Astrocyte of the cerebellum (primary cell): ENCODE data around the gene MSMO1.
A peak's percentile ranks its signal among the peaks of the same experiment; 100 is the strongest.

Source experiments
- DNase-seq: peaks from one replicate; pipeline ENCODE4 v3.0.0-alpha.2; 2011; ENCODE audit warnings: low read depth
- H3K4me3 ChIP-seq: 2 replicates; pipeline ENCODE4 v1.5.1; 2011; ENCODE audit warnings: mild to moderate bottlenecking, low read depth, low read length, moderate library complexity
- CTCF ChIP-seq: IDR thresholded peaks from 2 replicates; pipeline ENCODE4 v1.5.1; 2012; ENCODE audit warnings: low read length, low read depth, moderate library complexity, mild to moderate bottlenecking; ENCODE audit errors: missing control alignments
- in situ Hi-C: cut with HindIII; loops from 2 replicates; pipeline ENCODE4 v1.10.0; 2017; ENCODE audit warnings: low sequenced_read_pairs

Gene MSMO1

GRCh38 chr4:165383591-165384073 lies 56.2 kb downstream of the MSMO1 start:
- H3K4me3 ChIP-seq: no peak overlapping the region
- no peak for DNase-seq
- in situ Hi-C loops: no loop called here
- no peak for TF ChIP-seq CTCF

- TF ChIP-seq CTCF: no peak
- DNase-seq: no peak
- H3K4me3 ChIP-seq: no peak overlapping the region
- in situ Hi-C loops: no loop called here
These were observed 56.7 kb downstream of the MSMO1 start for GRCh38 chr4:165384186-165384585.

- peak; percentile 50 for DNase-seq
These were observed 57.1 kb downstream of the MSMO1 start for GRCh38 chr4:165384598-165384997.

GRCh38 chr4:165385126-165385525 lies 57.7 kb downstream of the MSMO1 start:
- no peak overlapping the region for H3K4me3 ChIP-seq
- in situ Hi-C loops: no loop called here
- no peak for TF ChIP-seq CTCF
- DNase-seq: no peak

More at GRCh38 chr4:165384598-165384997, 57.1 kb downstream of the MSMO1 start:
- no peak overlapping the region for H3K4me3 ChIP-seq
- TF ChIP-seq CTCF: no peak
- in situ Hi-C loops: no loop called here

GRCh38 chr4:165386328-165386727 lies 58.9 kb downstream of the MSMO1 start:
- no peak overlapping the region for H3K4me3 ChIP-seq
- TF ChIP-seq CTCF: no peak
- in situ Hi-C loops: no loop called here
- DNase-seq: no peak

GRCh38 chr4:165388756-165389155 lies 61.3 kb downstream of the MSMO1 start:
- in situ Hi-C loops: no loop called here
- no peak overlapping the region for H3K4me3 ChIP-seq
- TF ChIP-seq CTCF: no peak
- DNase-seq: no peak
